NCI-H1694 (cell line): Measurements from ENCODE around the gene GMDS.
"Not testable (repeated sequence)": the region's sequence is repeated elsewhere in the genome, so short reads cannot be mapped to it uniquely, and the experiment has no call there.

Experiments used
- DNase-seq: peaks from one replicate; lab custom pipeline; 2025; lab: John Stamatoyannopoulos, UW

GMDS gene

GRCh38 chr6:1770968-1771723 is 474.3 kb downstream of the GMDS start:
- no peak for DNase-seq

- no peak for DNase-seq
These were observed 475.0 kb downstream of the GMDS start for GRCh38 chr6:1770435-1770843.

DNA sequence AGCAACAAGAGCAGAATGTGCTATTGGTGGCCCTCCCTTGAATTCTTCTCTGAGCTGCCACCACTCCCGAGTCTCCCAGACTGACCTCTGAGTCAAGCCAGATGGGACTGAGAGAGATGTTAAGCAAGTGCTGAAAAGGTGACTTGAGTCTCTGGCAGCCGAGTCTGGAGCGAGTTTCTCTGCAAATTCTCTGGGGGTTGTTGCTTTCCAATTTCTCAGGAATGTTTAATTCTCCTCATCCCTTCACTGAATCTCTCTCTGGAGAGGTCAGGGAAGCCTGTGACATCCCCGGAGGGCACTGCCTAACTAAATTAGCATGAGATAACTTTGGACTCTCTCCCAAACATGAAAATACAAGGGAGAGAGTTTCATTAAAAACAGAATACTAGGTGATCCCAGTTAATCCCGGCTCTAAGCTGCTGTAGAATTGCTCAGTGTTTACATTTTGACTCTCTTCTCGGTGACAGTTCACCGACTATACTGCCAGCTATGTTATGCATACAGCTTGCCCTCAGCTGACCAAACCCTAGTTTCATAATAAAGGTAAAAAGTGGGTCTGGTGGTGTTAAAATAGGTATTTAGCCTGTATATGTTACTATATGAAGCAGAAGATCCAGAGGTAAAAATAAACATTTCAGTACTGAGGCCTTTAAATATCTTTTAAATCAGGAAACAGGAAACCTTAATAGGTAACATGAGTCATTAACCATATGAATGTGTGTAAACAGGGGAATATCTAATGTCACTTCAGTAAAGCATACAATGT is 477.7 kb downstream of the GMDS start:
- DNase-seq, result no peak

DNA sequence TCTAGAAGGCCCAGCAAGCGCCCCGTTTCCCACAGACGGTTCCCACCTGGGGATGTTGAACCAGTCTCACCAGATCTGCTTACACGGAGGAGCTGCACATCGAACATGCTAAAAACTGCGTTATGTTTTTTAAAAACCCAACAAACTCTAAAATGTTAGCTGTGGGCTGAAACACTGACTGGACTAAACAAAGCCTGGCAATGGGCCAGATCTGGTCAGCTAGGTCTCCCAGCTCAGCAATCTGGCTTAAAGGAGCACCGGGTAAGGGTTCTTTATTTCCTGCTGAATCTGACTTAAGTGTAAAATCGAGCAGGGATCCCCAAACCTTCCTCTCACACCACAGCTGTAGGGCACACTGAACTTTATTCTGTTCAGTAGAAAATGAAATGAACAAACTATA is 478.8 kb downstream of the GMDS start:
- DNase-seq, result no peak

DNA sequence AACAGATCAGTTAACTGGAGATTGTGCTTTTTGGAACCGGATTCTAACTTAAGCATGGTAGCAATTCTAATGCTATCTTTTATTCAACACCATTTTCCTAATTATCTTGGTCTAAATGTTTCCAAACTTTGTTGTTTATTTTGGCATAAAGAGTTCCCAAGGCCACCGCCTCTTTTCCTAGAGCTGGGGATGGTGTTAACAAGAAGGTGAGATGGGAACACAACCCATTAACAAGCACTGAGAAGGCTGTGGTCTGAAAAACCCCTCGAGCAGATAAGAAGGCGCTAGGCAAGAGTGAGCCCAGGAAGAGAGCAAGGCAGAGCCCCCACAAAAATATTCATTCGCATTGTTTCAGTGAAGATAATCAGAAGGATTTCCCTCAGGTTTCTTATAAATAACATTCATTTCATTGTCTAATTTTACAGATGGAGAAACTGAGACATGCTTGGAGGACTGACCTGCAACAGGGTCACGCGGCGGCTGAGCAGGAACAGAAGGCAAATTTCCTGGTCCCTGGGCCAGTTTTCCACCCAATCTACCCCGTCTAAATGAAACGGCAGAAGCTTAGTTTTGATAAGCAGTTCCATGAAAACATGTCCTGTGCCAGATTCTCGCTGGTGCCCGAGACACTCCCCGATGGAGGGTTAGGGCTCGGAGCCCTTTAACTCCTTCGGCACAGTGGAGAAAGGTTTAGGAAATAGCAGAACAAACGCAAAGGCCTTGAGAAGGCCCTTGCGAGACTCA is 480.1 kb downstream of the GMDS start:
- DNase-seq, result no peak

- no peak for DNase-seq
These were observed 480.9 kb downstream of the GMDS start for GRCh38 chr6:1764397-1764987.

DNA sequence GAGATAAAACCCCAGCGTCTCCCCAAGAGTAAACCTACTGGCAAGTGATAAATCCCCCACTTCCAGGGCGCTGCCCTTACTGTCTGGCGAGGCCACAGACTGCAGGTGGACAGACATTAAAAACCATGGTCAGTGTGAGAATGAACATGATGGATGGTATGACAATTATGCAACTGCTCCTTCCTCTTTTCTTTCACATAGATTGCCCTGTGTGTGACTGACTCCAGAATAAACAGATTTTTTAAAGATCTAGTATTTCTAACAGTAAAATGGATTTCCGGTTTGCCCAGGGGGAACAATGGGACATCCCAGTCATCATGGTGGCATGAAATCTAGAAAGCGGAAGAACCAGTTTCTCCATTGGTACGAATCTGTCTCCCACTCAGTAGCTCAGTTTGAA is 482.0 kb downstream of the GMDS start:
- DNase-seq, result no peak

GRCh38 chr6:1762203-1762602 is 483.2 kb downstream of the GMDS start:
- no peak for DNase-seq

GRCh38 chr6:1761477-1761877 is 483.9 kb downstream of the GMDS start:
- DNase-seq, result no peak

GRCh38 chr6:1760876-1761275 is 484.5 kb downstream of the GMDS start:
- DNase-seq, result no peak

DNA sequence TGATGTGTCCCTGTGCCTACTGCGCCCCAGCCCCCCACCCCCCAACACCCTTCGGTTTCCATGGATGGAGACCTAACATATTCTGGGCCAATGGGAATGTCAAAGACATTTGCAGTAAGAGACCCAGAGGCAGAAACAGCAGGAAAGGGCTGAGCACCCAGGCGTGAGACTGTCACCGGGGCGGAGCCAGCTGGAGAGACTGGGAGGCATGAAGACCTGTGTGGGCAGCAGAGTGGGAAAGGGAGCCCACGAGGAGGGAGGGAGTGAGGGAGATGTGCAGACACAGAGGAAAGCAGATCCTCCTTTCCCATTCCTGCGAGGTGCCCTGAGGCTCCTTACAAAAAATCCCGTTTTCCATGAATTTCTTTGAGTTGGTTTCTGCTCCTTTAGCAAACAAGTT is 485.5 kb downstream of the GMDS start:
- no peak for DNase-seq

DNA sequence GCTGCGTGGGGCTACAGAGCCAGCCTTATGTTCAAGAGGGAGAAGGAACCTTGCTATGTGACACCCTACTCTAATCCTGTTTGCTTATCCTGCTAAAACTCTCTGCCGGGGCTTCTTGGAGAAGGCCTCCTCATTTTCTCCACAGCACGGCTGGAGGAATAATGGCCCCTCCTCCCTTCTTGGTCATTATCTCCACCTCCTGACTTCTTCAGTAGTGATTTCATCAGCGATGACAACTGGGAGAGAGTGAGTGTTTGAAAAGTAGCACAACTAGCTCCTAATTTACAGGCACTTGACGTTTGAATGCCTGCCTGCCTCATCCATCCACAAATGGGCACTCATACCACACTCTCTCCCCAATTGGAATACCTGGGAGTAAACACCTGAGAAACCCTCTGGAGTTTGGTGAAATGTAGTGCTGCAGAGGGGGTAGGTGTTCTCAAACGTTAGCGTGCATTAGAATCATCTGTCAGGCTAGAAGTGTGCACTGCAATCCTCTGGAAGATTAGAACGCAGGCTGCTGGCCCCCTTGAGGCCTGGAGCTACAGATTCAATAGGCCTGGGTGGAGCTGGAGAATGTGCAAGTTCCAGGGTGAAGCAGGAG is 487.2 kb downstream of the GMDS start:
- no peak for DNase-seq

DNA sequence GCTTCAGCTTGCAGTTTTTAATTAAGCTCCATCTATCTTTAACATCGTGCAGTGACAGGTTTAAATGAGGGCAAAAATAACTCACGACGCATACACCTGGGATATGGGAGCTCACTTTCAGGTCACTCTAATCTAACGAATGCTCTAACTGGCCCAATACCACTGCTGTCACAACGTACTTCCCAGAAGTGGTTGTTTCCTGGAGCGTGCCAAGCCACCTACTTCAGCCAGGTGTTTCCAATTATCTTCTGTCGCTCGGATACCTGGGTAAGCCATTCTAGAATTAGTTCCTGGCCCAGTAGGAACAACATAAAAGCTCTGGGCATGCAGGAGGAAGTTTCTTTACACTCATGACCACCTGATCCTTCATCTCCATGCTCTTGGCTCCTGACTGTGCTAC is 488.3 kb downstream of the GMDS start:
- DNase-seq, result no peak

GRCh38 chr6:1756472-1757129 is 488.8 kb downstream of the GMDS start:
- DNase-seq, result no peak

GRCh38 chr6:1751063-1751462 is 494.3 kb downstream of the GMDS start:
- not testable (repeated sequence) for DNase-seq

DNA sequence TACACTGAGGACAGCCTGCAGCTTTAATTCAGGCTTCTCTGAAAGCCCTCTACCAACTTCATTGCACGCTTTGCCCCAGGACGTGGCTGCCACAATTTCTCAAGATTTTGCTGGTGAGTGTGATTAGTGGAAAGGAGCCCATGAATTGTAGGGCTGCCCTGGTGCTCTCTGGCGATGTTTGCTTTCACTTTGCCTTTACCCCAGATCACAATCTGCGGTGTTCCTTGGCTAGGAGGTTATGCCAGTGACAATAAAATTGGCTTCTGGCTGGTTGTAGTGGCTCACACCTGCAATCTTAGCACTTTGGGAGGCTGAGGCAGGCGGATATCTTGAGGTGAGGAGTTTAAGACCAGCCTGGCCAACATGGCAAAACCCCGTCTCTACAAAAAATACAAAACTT is 496.4 kb downstream of the GMDS start:
- no peak for DNase-seq

DNA sequence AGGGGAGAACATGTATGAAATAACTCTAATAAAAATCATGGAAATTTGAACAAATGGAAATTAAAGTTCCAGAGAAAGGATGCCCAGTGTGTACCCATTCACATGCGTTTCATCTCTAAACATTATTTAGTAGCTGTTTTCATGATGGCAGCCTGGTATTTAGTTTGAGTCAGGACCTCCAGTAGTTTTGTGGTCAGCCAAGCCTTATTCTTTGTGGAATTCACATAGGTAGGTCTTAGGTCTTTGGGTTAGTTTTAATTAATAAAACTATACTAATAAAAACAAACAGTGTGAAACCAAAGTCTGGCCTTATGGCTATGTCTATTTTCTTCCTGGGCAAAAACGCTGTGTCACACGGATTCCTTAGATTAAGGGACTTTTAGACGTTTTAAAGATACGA is 497.9 kb downstream of the GMDS start:
- DNase-seq, result no peak

GRCh38 chr6:1747003-1747402 is 498.4 kb downstream of the GMDS start:
- no peak for DNase-seq

DNA sequence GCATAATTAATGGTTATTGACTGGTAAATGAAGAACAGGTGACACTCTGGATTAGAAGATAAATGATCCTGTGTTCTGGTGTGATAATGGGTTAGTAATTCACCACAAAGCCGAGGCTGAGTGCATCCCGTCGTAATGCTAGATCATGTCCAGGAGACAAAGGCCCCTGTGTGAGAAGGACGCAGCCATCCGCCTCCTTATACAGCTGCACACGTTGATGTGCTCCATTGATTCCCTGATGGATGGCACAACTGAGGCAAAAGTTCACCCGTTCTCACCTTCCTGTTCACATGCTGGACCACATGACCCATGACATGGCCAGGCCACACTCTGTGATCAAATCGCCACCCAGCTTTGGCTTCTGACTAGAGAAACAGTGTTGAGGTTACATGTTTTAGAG is 499.6 kb downstream of the GMDS start:
- no peak for DNase-seq

GRCh38 chr6:1744543-1744942 is 500.9 kb downstream of the GMDS start:
- DNase-seq, result no peak

- DNase-seq, result no peak
These were observed 505.7 kb downstream of the GMDS start for GRCh38 chr6:1739680-1740079.

DNA sequence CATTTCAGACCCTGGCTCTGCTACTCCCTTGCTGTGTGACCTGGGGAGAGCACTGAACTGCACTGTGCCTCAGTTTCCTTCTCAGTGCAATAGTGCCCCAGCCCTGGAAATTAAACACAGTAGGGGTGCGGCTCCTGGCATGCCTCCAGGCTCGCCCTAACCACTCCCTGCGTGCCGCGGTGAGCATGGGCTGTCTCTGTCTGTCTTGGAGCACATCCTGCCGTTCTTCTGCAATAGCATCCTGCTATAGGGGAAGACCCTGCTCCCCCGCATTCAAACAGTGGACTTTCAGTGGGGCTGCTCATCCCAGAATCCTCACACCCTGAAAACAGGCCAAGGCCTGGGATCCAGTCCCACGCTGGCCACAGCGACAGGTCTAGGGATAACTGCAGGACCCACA is 506.2 kb downstream of the GMDS start:
- no peak for DNase-seq
